ENCODE results near the gene KCNQ1.

The KCNQ1 gene

GRCh38 chr11:2410616-2411015 lies 34.2 kb upstream of the KCNQ1 start:
- DNase-seq (ENCODE audit: low read depth in 1 of 2, low spot score in 1 of 2), result no peak

DNA sequence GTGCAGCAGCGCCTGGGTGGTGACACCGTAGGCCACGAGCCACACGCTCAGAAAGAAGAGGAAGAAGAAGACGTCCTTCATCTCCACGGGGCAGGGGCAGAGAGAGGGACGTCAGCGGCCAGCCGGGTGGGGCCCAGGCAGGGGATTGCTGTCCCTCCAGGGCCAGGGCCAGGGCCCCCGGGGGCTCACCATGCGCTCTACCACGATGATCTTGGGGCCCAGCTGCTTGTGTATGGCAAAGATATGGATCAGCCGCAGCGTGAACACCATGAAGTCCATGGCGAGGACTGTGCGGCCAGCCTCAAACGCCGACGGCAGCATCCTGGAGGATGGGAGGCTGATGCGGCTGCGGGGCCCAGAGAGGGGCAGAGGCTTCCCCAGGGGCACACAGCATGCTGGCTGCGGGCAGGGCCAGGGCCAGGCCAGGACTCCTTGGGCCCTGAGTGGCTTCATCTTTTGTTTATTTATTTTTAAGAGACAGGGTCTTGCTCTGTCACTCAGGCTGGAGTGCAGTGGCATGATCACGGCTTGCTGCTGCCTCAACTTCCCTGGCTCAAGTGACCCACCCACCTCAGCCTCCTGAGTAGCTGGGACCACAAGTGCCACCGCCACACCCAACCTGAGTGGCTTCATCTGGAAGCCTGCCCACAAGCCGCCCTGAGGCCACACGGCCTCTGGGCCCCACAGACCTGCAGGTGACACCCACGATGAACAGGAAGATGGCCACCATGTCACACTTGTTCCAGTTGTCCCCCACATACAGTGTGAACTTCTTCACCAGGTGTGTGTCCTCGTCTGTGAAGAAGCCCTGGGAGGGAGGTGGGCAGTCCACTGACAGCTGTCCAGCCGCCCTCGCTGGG lies 33.1 kb upstream of the KCNQ1 start:
- DNase-seq (ENCODE audit: low read depth in 1 of 2, low spot score in 1 of 2), result no peak

DNA sequence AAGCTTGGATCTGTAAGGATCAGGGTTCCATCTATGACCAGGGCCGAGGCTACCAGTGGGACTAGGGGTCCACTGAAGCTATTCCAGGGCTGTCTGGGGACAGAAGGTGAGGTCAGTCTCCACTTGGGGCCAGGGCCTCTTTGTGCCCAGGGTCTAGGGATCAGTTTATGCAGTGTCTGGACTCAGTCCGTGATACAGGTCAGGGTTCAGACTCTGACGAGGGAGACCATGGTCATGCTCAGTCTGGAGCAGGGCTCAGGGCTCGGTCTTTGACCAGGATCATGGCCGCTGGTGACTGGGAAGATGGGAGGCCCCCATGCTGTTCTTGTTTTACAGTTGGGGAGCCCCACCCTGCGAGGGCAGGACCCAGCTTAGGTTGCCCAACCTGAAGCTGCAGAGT lies 32.5 kb upstream of the KCNQ1 start:
- no peak for DNase-seq (ENCODE audit: low read depth in 1 of 2, low spot score in 1 of 2)

GRCh38 chr11:2413742-2414579 lies 30.8 kb upstream of the KCNQ1 start:
- no peak for DNase-seq (ENCODE audit: low read depth in 1 of 2, low spot score in 1 of 2)

GRCh38 chr11:2414616-2415015 lies 30.2 kb upstream of the KCNQ1 start:
- DNase-seq (ENCODE audit: low read depth in 1 of 2, low spot score in 1 of 2), result no peak

DNA sequence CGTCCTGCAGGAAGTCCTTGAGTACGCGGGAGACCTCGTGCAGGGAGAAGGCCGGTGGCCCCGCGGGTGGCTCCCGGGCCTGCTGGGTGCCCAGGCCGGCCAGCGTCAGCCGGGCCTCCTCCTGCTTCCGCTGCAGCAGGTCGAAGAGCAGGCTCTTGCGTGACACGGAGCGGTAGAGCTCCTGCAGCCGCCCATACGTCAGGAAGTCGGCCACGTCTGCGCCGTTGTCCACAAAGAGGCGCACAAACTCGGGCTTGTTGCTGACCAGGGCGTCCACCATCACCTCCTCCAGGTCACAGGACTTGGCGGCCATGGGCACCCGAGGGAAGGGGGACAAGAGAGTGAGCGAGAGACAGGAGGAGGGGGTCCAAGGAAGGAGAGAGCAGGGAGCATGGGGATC lies 29.6 kb upstream of the KCNQ1 start:
- no peak for DNase-seq (ENCODE audit: low read depth in 1 of 2, low spot score in 1 of 2)

GRCh38 chr11:2415601-2416380 lies 29.0 kb upstream of the KCNQ1 start:
- no peak for DNase-seq (ENCODE audit: low read depth in 1 of 2, low spot score in 1 of 2)

GRCh38 chr11:2416765-2417164 lies 28.0 kb upstream of the KCNQ1 start:
- no peak for DNase-seq (ENCODE audit: low read depth in 1 of 2, low spot score in 1 of 2)

GRCh38 chr11:2417856-2418692 lies 26.7 kb upstream of the KCNQ1 start:
- DNase-seq (ENCODE audit: low read depth in 1 of 2, low spot score in 1 of 2), result no peak

DNA sequence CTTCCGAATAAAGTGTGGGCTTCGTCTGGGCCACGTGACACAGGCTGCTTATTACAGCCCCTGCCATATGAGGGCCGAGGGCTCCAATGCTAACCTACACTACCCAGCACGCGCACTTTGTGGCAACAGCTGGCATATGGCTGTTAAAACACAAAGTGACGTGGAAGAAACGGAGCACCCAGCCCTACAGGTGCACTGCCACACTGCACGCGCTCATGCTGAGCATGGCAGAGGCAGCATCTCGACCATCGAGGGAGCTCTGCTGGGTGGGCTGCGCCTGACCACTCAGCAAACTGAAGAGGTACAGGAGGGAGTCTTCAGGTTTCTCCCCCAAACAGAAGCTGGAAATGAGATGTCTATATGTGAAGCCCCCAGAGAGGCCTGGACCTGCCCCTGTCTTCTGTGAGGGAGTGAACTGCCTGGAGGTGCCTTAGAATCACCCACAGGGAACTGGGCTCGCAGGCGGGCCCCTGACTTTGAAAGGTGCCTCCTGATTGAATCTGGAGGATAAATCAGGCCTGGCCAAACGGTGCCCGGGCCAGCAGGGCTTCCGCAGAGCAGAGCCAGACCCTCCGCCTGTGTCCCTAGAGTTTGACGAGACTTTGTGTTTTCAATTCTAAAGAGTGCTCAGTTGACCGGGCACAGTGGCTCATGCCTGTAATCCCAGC lies 26.0 kb upstream of the KCNQ1 start:
- DNase-seq (ENCODE audit: low read depth in 1 of 2, low spot score in 1 of 2), result no peak

DNA sequence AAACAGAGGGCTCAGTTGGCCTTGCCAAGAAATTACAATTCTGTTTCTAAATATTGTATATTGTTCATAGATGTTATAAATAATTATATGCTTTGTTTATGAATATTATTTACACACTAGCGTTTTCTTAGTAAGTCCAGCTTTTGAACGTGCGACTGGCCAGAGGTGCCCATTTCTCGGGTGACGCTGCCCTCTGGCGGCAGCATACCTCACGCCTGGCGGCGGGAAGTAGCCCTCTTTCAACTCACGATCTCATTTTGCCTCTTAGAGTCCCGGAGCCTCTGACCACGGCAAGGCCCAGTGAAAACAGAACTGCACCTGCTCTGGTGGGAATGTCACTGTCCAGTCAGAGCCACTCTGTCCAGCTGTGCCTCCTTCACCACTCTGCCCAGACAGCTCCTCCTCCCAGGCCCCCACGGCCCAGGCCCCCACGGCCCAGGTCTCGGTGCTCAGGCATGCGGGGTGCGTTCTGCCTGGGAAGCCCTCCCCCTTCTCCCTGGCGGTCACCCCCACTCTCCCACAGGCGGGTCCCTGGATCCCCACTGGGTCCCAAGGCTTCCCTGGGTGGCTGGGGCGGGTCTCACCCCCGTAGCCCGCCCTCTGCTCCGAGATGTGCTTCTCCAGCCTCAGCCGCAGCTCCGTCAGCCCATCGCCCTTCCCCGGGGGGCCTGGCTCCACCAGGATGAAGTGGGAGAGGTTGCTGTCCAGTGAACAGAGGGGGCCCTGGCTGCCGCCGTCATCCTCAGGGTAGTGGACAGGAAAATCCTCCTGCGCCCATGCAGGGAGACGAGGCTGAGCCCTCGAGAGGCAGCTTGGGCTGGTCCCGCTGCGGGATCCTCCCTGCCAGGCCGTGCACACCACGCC lies 24.9 kb upstream of the KCNQ1 start:
- peak in 1 of 2 donors; percentile 45 for DNase-seq (ENCODE audit: low read depth in 1 of 2, low spot score in 1 of 2)

DNA sequence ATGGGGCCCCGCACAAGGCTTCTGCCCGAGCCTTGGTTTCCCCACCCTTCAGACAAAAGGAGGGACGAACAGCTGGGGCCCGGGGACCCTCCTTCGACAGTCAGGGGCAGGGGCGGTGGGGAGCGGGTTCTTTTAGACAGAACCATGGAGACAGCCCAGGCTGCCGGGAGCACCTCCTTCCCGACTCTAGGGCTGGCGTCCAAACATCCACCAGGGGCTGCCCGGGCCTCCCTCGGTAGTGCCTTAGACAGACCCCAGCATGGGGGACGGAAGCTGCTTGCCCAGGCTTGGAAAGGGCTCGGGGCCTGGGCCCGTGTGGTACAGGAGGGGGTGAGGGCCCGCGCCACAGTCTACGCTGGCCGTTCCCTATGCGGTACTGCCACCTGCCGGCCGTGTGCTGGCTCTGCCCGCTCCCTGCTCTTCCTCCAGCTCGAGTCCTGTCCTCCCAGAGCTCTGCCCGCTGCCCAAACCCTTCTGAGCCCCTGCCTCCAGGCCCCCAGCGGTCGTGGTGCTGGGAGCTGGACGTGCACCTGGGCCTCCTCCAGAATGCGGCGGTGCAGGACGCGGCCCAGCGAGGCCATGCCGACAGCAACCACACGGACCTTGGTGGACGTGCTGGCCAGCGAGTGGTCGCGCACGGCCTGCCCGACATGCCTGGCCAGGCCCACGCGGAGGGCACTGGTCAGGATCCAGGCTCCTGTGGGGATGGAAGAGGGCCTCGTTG lies 24.1 kb upstream of the KCNQ1 start:
- peak; percentile 45 to 69 for DNase-seq (ENCODE audit: low read depth in 1 of 2, low spot score in 1 of 2)

DNA sequence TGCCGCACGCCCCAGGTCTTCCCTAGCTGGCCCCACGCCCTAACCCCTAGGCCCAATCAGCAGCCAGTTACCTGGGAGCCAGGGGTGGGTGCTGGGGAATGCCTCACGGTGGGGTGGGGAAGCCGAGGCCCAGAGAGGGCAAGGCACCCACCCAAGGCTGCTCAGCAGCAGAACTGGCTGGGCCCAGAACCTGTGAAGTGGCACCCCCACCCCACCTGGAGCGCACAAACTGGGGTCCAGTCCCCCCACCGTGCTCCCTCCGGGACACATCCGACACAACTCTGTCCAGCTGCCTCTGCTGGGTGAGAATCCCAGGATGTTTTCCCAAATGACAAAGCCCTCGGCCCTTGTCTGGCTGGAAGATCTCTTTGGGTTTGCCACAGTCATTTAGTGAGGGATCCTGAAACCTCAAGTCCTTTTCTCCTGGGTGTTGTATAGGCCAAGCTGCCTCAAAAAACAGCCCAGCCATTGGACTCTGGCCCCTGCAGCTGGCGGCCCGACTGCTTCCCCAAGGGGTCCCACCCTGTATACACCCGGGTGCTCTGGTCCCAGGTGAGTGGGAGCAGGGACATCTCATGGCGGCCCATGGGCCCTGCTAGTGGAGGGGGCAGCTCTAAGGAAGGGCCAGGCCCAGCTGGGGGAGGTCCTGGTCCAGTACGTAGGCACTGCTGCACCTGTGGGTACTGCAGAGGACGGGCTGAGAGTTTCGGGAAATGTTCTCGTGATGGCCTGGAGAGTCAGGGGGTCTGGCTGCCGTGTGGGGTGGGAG lies 23.4 kb upstream of the KCNQ1 start:
- DNase-seq (ENCODE audit: low read depth in 1 of 2, low spot score in 1 of 2), result no peak

DNA sequence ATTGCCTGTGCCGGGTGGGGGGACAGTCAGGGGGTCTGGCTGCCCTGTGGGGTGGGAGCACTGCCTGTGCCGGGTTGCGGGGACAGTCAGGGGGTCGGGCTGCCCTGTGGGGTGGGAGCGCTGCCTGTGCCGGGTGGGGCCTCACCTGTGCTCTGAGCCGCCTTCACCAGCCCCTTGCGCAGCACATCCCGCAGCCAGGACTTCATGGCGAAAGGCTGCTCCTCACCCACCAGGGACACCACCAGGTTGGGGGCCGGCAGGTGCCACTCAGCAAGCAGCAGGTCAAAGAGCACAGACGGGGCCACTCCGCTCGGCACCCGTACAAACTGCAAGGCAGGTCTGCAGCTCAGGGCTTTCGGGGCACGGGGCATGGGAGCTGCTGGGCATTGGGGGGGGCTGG lies 22.8 kb upstream of the KCNQ1 start:
- no peak for DNase-seq (ENCODE audit: low read depth in 1 of 2, low spot score in 1 of 2)

DNA sequence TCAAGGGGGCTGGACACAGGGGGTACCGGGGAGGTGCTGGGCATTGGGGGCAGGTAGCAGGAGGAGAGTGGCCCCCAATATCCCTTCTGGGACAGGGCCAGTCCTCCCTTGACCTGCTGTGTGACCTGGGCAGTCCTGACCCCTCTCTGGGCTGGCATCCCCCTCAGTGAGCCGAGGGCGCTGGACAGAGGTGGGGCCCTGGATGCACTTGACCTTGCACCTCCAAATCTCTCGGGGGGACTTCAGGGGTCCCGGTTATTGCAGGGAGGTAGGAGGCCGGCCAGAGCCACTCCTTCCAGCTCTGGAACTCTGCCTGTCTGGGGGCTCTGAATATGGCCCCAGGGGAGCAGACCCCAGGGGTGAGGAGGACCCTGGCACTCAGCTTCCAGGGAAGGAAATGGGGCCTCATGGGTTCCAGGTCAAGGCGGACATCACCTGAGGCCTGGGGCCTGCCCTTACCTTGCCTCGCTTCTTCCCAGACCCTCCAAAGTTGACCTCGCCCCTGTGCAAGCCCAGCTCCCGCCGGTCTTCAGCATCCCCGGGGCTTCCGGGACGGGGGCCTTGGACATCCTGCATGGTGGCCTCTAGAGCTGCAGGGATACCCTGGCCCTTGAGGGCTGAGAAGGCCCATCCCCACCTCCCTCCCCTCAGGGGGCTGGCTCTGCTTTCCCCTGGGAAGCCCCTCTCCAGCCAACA lies 22.2 kb upstream of the KCNQ1 start:
- no peak for DNase-seq (ENCODE audit: low read depth in 1 of 2, low spot score in 1 of 2)

DNA sequence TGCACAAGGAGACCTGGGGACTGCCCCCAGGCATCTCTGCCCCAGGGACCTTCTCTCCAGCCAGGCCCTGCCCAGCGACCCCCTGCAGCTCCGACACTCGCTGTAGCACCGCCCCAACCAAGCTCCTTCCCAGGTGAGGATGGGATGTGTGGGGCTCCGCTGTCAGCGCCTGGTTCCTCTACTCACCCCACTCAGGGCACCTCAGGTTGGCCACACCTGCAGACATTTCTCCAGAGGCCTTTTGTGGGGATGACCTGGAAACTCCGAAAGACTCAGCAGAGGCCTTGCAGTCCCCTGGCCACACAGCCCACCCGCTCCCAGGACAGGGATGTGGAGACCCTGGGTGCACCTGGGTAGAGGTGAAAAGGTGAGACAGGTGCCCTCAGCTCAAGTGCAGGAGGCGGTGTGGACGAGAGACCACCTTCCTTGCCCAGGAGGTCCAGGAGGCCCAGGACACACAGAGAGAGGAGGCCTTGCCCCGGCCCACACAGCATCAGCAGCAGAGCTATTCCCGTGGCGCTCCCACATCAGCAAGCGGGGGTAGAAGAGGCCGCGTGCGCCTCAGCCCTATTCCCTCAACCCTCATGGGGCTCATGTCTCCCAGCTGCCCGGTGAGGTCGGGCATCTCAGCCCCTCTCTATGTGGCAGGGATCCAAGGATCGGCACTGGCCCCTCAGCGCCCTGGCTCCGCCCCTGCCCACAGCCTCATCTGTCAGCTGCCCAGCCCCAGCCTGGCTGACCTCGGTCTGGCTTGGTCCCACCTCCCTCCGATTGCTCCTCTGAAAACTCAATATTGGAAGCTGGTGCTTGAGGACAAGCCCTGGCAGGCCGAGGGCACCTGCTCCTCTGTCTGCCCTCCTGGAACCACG lies 21.4 kb upstream of the KCNQ1 start:
- DNase-seq (ENCODE audit: low read depth in 1 of 2, low spot score in 1 of 2), result no peak
